Activated CD4-positive, alpha-beta T cell treated with anti-CD3 and anti-CD28 coated beads for 36 hours (primary cell): ENCODE results near the gene YPEL3. TPM values are rescaled to one million over a fixed set of nuclear protein-coding genes. Genes with fewer than 3 reads are reported as not detected.

Experiments
- ATAC-seq: fragments of 200-7000 bp; cut with Tn5 transposase; one replicate; pipeline ENCODE4 v1.10.0; 2021; ENCODE audit warnings: mild to moderate bottlenecking, moderate library complexity
- CTCF ChIA-PET: fragments of 350-600 bp; sonication (Branson Sonifier 250); formaldehyde crosslinking; loops from one replicate; lab custom pipeline; 2021; ENCODE audit warnings: antibody characterized with exemption; lab: Charles Lee
- POLR2A ChIA-PET: fragments of 350-600 bp; sonication (Branson Sonifier 250); formaldehyde crosslinking; loops from one replicate; lab custom pipeline; 2021; ENCODE audit warnings: antibody characterized with exemption, inconsistent platforms; lab: Charles Lee
- DNase-seq: peaks from one replicate; pipeline ENCODE4 v3.0.0-alpha.2; 2020
- H3K27ac Mint-ChIP-seq: one replicate; pipeline ENCODE4 v1.8.0; 2021; ENCODE audit warnings: mixed read lengths
- H3K27me3 Mint-ChIP-seq: one replicate; pipeline ENCODE4 v1.8.0; 2021; ENCODE audit warnings: mixed read lengths
- H3K36me3 Mint-ChIP-seq: one replicate; pipeline ENCODE4 v1.8.0; 2021; ENCODE audit warnings: low read depth, mixed read lengths
- H3K4me1 Mint-ChIP-seq: one replicate; pipeline ENCODE4 v1.8.0; 2021; ENCODE audit warnings: mixed read lengths
- H3K4me3 Mint-ChIP-seq: one replicate; pipeline ENCODE4 v1.8.0; 2021; ENCODE audit warnings: mild to moderate bottlenecking, moderate library complexity, mixed read lengths
- H3K9me3 Mint-ChIP-seq: one replicate; pipeline ENCODE4 v1.8.0; 2021; ENCODE audit warnings: low read depth, mixed read lengths
- intact Hi-C, 2 experiments: fragments of 100-400 bp; cut with DNase I in 1 of 2; cut with micrococcal nuclease in 1 of 2; formaldehyde crosslinking; loops; one replicate each; pipeline versions ENCODE4 v1.14.2 to v1.15.1; 2022 to 2024; cut with DNase I, micrococcal nuclease
- total RNA-seq, 2 experiments: library from RNA; stranded (reverse); gene quantifications; one replicate each; pipeline ENCODE4 v1.2.3, GENCODE V29; 2021

YPEL3 gene, protein sequence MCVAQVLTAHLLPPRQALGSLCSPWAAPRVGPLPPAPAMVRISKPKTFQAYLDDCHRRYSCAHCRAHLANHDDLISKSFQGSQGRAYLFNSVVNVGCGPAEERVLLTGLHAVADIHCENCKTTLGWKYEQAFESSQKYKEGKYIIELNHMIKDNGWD
- total RNA-seq = 10 to 100 TPM; 17.4 to 19.1 TPM

DNA sequence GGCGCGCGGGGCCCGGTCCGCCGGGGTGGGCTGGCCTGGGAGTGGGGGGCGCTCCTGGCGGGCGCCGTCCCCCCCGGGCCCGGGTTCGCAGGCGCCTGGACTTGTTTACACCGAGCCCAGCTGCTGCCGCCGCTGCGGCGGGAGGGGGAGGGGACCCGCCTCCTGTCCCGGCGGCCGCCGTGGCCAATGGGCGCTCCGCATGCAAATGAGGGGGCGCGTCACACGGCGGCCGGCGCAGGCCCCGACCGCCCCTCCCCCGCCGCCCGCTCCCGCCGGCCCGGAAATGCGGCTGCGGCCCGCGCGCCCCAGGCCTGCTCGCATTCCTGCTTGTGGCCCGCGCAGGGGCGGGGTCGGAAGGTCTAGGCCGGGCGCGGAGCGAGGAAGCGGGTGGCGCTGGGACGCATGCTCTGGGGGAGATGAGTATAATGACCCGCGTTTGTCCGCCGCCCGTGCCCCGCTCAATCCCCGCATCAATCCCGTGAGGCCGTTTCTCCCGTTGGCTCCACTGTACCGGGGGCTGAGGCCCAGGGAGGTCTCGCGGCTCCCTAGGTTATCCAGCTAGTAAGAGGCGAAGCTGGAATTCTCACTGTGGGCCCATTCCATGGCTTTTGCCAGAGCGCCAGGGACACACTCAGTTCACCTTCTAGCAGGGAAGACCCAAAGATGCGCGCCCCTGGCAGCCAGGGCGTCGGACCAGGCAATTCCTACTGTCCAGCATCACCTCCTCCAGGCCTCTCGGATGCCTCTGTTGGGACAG, at the start of gene YPEL3:
TSS of gene YPEL3 (minus strand) at position 109 of the 757 bp plus-strand sequence. CDS start 731 bp downstream, outside the sequence.
- CTCF ChIA-PET = interaction anchor here (0.8 kb wide), 1 partner anchor 30 kb away, joined by 3 read pairs; no protein-coding TSS in a partner anchor
- peak; percentile 42 for ATAC-seq
- intact Hi-C loops = loop anchor here in 1 of 2 experiments (1.0 to 10.0 kb wide), 7 partner anchors 20 to 1271 kb away; partner anchors contain the start of genes ALDOA, ATXN2L, CORO1A and MAPK3

DNA sequence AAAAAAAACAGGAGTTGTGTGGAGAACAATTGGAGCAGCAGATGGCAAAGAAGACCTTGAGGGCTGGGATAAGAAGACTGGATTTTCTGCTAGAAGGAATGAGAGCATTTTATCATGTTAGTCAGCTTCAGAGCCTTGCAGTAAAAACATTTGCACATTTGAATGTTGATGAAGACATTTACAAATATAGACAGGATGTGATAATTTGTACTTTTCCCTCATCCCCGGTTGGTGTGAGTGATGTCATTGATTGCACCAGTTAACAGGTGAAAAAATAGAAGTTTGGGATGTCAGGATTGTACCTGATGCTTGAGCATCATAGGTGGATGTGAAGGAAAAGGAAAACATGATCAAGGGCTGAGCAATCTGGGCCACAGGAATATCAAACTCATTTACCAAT, 49.6 kb upstream of the YPEL3 start:
- no peak overlapping the region for H3K4me3 Mint-ChIP-seq
- CTCF ChIA-PET = no interaction called here
- intact Hi-C loops = no loop called here
- ATAC-seq = no peak
- no peaks in the 10 kb centered on the region for H3K36me3 Mint-ChIP-seq
- H3K4me1 Mint-ChIP-seq = peaks cover 12% of the 10 kb centered on the region
- POLR2A ChIA-PET = no interaction called here
- DNase-seq = no peak
- no peak overlapping the region for H3K27ac Mint-ChIP-seq
- no peaks in the 10 kb centered on the region for H3K27me3 Mint-ChIP-seq
- peaks cover 4% of the 10 kb centered on the region for H3K9me3 Mint-ChIP-seq

More for the DNA sequence above, at the start of gene YPEL3:
- POLR2A ChIA-PET = interaction anchor here (1.4 kb wide), 1 partner anchor 31 kb away, joined by 3 read pairs; the partner anchor contains the start of gene ALDOA
- peak within 1 kb of the TSS; percentile 88 for H3K27ac Mint-ChIP-seq
- H3K27me3 Mint-ChIP-seq = no peaks in the 10 kb centered on the region
- H3K4me1 Mint-ChIP-seq = peaks cover 33% of the 10 kb centered on the region
- H3K36me3 Mint-ChIP-seq = peaks cover 23% of the 10 kb centered on the region
- DNase-seq = peak; percentile 94
- peak within 1 kb of the TSS; percentile 79 for H3K4me3 Mint-ChIP-seq
- H3K9me3 Mint-ChIP-seq = peaks cover 14% of the 10 kb centered on the region

DNA sequence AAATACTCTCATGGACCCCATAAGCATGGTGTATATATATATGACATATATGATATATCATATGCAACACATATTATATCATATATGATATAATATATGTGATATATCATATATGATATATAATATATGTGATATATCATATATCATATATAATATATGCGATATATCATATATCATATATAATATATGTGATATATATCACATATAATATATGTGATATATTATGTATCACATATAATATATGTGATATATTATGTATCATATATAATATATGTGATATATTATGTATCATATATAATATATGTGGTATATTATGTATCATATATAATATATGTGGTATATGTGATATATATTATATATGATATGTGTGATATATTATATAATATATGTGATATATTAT, 48.9 kb upstream of the YPEL3 start:
- Mint-ChIP-seq H3K36me3 (no peaks in the 10 kb centered on the region), H3K4me1 (peaks cover 14% of the 10 kb centered on the region), H3K27me3 (no peaks in the 10 kb centered on the region), H3K9me3 (peaks cover 4% of the 10 kb centered on the region), H3K27ac (no peak overlapping the region), H3K4me3 (no peak overlapping the region)
- ATAC-seq (no peak), DNase-seq (no peak)
- ChIA-PET CTCF (no interaction called here), POLR2A (no interaction called here)
- intact Hi-C loops = no loop called here

DNA sequence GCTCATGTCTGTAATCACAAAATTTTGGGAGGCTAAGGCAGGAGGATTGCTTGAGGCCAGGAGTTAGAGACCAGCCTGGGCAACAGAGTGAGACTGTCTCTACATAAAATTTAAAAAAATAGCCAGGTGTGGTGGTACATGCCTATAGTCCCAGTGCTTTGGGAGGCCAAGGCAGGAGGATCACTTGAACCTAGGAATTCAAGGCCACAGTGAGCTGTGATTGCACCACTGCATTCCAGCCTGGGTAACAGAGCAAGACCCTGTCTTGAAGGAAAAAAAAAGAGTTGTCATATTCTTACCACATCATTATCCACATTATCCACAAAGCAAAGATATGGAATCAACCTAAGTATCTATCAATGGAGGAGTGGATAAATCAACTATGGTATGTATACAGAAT, 48.0 kb upstream of the YPEL3 start:
- intact Hi-C loops = no loop called here
- DNase-seq = no peak
- H3K27me3 Mint-ChIP-seq = no peaks in the 10 kb centered on the region
- no peak for ATAC-seq
- H3K36me3 Mint-ChIP-seq = no peaks in the 10 kb centered on the region
- ChIA-PET POLR2A (no interaction called here), CTCF (no interaction called here)
- H3K27ac Mint-ChIP-seq = no peak overlapping the region
- H3K4me1 Mint-ChIP-seq = peaks cover 20% of the 10 kb centered on the region
- H3K9me3 Mint-ChIP-seq = no peaks in the 10 kb centered on the region
- no peak overlapping the region for H3K4me3 Mint-ChIP-seq

DNA sequence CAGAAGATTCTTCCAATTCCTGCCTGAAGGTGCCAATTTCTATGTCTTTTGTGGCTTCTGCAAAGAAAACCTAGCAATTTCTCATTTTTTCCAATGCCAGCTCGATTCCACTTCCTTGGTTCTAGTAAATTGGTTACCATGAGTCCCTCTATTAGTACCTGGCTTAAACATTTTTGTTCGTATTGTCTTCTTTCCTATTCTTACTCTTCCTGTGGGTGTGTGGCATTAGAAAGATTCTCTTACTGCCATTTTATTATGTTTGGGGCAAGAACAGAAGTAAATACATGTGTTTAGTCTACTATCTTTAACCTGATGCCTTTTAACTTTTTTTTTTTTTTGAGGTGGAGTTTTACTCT, 47.3 kb upstream of the YPEL3 start:
- CTCF ChIA-PET = no interaction called here
- intact Hi-C loops = no loop called here
- Mint-ChIP-seq H3K27ac (peak overlapping the region; percentile 2), H3K4me1 (peaks cover 20% of the 10 kb centered on the region), H3K36me3 (no peaks in the 10 kb centered on the region), H3K27me3 (no peaks in the 10 kb centered on the region), H3K9me3 (no peaks in the 10 kb centered on the region), H3K4me3 (no peak overlapping the region)
- POLR2A ChIA-PET = interaction anchor here (0.6 kb wide), 1 partner anchor 553 kb away, joined by 4 read pairs; no protein-coding TSS in a partner anchor
- DNase-seq (no peak), ATAC-seq (peak; percentile 35)

DNA sequence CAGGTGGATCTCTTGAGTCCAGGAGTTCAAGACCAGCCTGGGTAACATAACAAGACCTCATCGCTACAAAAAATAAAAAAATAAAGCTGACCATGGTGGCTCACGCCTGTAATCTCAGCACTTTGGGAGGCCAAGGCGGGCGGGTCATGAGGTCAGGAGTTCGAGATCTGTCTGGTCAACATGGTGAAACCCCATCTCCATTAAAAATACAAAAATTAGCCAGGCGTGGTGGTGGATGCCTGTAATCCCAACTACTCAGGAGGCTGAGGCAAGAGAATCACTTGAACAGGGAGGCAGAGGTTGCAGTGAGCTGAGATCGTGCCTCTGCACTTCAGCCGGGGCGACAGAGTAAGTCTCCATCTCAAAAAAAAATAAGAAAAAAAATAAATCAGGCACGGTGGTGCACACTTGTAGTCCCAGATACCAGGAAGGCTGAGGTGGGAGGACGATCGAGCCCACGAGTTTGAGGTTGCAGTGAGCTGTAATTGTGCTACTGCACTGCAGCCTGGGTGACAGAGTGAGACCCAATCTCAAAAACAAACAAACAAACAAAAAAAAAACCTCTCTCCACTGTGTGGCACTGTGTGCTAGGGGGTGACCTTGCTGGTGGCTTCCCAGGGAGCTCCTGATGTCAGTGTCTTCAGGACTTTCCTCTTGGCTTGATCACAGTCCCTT, 46.8 kb upstream of the YPEL3 start:
- no peaks in the 10 kb centered on the region for H3K9me3 Mint-ChIP-seq
- peak overlapping the region; percentile 2 for H3K27ac Mint-ChIP-seq
- intact Hi-C loops = no loop called here
- POLR2A ChIA-PET = no interaction called here
- H3K27me3 Mint-ChIP-seq = no peaks in the 10 kb centered on the region
- peaks cover 20% of the 10 kb centered on the region for H3K4me1 Mint-ChIP-seq
- H3K36me3 Mint-ChIP-seq = no peaks in the 10 kb centered on the region
- DNase-seq = peak; percentile 33
- no peak overlapping the region for H3K4me3 Mint-ChIP-seq
- ATAC-seq = peak; percentile 82
- CTCF ChIA-PET = no interaction called here

DNA sequence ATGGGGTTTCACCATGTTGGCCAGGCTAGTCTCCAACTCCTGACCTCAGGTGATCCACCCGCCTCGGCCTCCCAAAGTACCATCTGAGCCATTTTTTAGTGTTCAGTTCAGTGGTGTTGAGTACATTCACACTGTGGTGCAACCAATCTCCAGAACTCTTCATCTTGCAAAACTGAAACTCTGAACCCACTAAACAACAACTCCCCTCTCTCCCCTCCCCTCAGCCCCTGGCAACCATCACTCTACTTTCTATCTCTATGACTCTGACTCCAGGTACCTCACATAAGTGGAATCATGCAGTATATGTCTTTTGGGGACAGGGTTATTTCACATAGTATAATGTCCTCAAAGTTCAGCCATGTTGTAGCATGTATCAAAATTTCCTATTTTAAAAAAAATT, 45.7 kb upstream of the YPEL3 start:
- DNase-seq = peak; percentile 10
- H3K27ac Mint-ChIP-seq = no peak overlapping the region
- POLR2A ChIA-PET = no interaction called here
- no peaks in the 10 kb centered on the region for H3K27me3 Mint-ChIP-seq
- H3K4me1 Mint-ChIP-seq = peaks cover 20% of the 10 kb centered on the region
- H3K36me3 Mint-ChIP-seq = no peaks in the 10 kb centered on the region
- no peaks in the 10 kb centered on the region for H3K9me3 Mint-ChIP-seq
- peak; percentile 52 for ATAC-seq
- H3K4me3 Mint-ChIP-seq = no peak overlapping the region
- CTCF ChIA-PET = no interaction called here
- intact Hi-C loops = no loop called here

DNA sequence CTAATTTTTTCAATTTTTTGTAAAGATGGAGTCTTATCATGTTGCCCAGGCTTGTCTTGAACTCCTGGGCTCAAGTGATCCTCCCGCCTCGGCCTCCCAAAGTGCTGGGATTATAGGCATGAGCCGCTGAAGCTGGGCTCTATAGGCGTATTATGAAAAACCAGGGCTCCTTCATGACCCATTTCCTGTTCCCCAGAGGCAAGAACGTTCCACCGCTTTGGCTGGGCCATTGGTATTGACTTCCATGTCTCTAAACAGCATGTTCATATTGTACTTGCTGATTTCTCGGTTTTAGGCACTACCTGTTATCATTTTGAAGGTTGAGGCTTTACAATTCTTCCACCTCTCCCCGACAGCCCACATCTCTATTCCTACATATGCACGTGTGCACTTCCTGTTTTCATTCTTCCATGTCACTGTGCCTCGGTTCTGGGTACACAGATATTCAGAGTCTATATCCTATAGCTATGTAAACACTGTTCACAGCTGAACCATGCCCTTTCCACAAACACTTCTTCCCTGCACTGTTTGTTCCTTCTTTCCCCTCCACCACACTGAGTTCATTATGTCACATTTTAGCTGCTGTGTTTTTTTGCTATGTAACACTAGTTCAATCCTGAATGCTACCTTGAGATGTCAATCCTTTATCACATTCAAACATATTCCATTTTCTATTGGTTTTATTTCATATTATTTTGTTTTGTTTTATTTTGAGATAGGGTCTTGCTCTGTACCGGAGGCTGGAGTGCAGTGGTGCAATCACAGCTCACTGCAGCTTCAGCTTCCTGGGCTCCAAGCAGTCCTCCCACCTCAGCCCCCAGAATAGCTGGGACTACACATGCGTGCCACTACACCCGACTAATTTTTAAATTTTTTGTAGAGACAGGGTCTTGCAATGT, 43.8 kb upstream of the YPEL3 start:
- Mint-ChIP-seq H3K9me3 (no peaks in the 10 kb centered on the region), H3K4me3 (no peak overlapping the region), H3K36me3 (no peaks in the 10 kb centered on the region), H3K4me1 (peaks cover 20% of the 10 kb centered on the region), H3K27ac (peak overlapping the region; percentile 57), H3K27me3 (no peaks in the 10 kb centered on the region)
- ChIA-PET CTCF (interaction anchor here (0.6 to 1.4 kb wide), 8 partner anchors 12 to 519 kb away, joined by 3 to 5 read pairs (median 4); no protein-coding TSS in a partner anchor), POLR2A (interaction anchor here (0.6 kb wide), 2 partner anchors 13 to 47 kb away, joined by 3 read pairs; no protein-coding TSS in a partner anchor)
- intact Hi-C loops = no loop called here
- peak; percentile 20 for ATAC-seq
- DNase-seq = peak; percentile 22

DNA sequence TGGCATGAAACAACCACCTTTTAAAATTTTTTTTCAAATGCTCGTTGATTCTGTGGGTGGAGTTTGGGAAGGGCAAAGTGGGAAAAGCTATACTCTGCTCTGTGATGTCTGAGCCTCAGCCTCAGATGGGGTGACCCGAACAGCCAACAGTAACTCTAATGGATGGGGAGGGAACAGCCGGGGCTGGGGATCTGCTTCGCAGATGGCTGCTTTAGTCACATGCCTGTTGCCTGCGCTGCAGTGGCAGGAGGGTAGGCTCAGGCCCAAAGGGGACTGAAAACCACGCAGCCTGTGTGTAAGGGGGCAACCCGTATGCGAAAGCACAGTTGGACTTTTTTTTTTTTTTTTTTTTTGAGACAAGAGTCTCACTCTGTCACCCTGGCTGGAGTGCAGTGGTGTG, 41.9 kb upstream of the YPEL3 start:
- CTCF ChIA-PET = interaction anchor here (0.6 kb wide), 1 partner anchor 35 kb away, joined by 3 read pairs; no protein-coding TSS in a partner anchor
- H3K4me3 Mint-ChIP-seq = no peak overlapping the region

DNA sequence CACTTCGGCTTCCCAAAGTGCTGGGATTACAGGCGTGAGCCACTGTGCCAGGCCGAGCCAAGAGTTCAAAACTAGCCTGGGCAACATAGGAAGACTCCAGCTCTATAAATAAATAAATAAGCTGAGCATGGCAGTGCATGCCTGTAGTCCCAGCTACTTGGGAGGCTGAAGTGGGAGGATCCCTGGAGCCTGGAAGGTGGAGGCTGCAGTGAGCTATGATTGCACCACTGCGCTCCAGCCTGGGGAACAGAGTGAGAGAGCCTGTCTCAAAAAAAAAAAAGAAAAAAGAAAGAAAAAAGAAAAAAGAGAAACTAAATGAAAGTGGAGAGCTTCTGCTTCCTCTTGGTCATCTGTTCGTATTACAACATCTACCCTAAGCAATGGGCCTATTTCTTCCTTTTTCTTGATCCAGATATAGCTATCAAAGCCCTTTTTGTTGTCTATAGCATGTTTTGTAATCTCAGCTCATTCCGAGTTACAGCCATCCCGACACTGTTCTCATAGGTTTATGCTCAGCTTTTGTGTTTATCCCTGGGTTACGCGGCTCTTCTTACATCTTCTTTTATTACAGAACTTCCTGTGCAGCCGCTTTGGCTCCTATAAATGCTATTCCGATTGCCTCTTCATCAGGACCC, 41.1 kb upstream of the YPEL3 start:
- ChIA-PET CTCF (interaction anchor here (0.6 to 0.8 kb wide), 2 partner anchors 35 to 40 kb away, joined by 3 read pairs; no protein-coding TSS in a partner anchor), POLR2A (no interaction called here)
- Mint-ChIP-seq H3K4me1 (peaks cover 12% of the 10 kb centered on the region), H3K27ac (no peak overlapping the region), H3K4me3 (no peak overlapping the region), H3K27me3 (no peaks in the 10 kb centered on the region), H3K9me3 (no peaks in the 10 kb centered on the region), H3K36me3 (no peaks in the 10 kb centered on the region)
- ATAC-seq (no peak), DNase-seq (no peak)
- intact Hi-C loops = loop anchor here in 1 of 2 experiments (1.0 kb wide), 1 partner anchor 8 kb away; no protein-coding TSS in a partner anchor

More for the DNA sequence above, 41.9 kb upstream of the YPEL3 start:
- no peak overlapping the region for H3K27ac Mint-ChIP-seq
- no peaks in the 10 kb centered on the region for H3K36me3 Mint-ChIP-seq
- H3K4me1 Mint-ChIP-seq = peaks cover 14% of the 10 kb centered on the region
- POLR2A ChIA-PET = no interaction called here
- ATAC-seq (no peak), DNase-seq (no peak)
- H3K9me3 Mint-ChIP-seq = no peaks in the 10 kb centered on the region
- H3K27me3 Mint-ChIP-seq = no peaks in the 10 kb centered on the region
- intact Hi-C loops = loop anchor here in 1 of 2 experiments (1.0 kb wide), 1 partner anchor 9 kb away; no protein-coding TSS in a partner anchor
